Progenitor cell of endocrine pancreas (in vitro differentiated cells): ENCODE measurements around the gene GRK5. TPM values are rescaled to one million over a fixed set of nuclear protein-coding genes. Genes with fewer than 3 reads are reported as not detected.

Source experiments
- DNase-seq: peaks from one replicate; pipeline ENCODE4 v3.0.0; 2021; ENCODE audit warnings: low spot score; ENCODE audit not compliant: unreplicated experiment
- H3K27ac Mint-ChIP-seq: 2 replicates; pipeline ENCODE4 v1.8.0; 2021; ENCODE audit warnings: mild to moderate bottlenecking, moderate library complexity, mixed read lengths
- H3K27me3 Mint-ChIP-seq: 2 replicates; pipeline ENCODE4 v1.8.0; 2021; ENCODE audit warnings: mixed read lengths
- H3K36me3 Mint-ChIP-seq: 2 replicates; pipeline ENCODE4 v1.8.0; 2022; ENCODE audit warnings: mixed read lengths; ENCODE audit not compliant: insufficient read depth
- H3K4me1 Mint-ChIP-seq: 2 replicates; pipeline ENCODE4 v1.8.0; 2021; ENCODE audit warnings: low read depth, mixed read lengths
- H3K4me3 Mint-ChIP-seq: 2 replicates; pipeline ENCODE4 v1.8.0; 2021; ENCODE audit warnings: low read depth, mild to moderate bottlenecking, moderate library complexity, mixed read lengths
- H3K9me3 Mint-ChIP-seq: 2 replicates; pipeline ENCODE4 v1.8.0; 2021; ENCODE audit warnings: low read depth, mixed read lengths
- total RNA-seq: library from RNA; stranded (reverse); gene quantifications from 2 replicates; pipeline ENCODE4 v1.2.1, GENCODE V29; 2021
- TF ChIP-seq, protein P1 (sequence below): fragments of 200-600 bp; sonication (generic); IDR thresholded peaks from one replicate; pipeline ENCODE4 v1.5.0; 2021; ENCODE audit warnings: antibody characterized with exemption, mild to moderate bottlenecking; ENCODE audit not compliant: unreplicated experiment

Gene GRK5
- total RNA-seq, 1 donor from 2014 or later = 21.6 TPM

GRCh38 chr10:119408969-119409371 lies 201.6 kb downstream of the GRK5 start:
- peaks cover 40% of the 10 kb centered on the region for H3K4me1 Mint-ChIP-seq
- TF ChIP-seq, protein P1, sequence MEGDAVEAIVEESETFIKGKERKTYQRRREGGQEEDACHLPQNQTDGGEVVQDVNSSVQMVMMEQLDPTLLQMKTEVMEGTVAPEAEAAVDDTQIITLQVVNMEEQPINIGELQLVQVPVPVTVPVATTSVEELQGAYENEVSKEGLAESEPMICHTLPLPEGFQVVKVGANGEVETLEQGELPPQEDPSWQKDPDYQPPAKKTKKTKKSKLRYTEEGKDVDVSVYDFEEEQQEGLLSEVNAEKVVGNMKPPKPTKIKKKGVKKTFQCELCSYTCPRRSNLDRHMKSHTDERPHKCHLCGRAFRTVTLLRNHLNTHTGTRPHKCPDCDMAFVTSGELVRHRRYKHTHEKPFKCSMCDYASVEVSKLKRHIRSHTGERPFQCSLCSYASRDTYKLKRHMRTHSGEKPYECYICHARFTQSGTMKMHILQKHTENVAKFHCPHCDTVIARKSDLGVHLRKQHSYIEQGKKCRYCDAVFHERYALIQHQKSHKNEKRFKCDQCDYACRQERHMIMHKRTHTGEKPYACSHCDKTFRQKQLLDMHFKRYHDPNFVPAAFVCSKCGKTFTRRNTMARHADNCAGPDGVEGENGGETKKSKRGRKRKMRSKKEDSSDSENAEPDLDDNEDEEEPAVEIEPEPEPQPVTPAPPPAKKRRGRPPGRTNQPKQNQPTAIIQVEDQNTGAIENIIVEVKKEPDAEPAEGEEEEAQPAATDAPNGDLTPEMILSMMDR = no peak
- no peaks in the 10 kb centered on the region for H3K36me3 Mint-ChIP-seq
- no peaks in the 10 kb centered on the region for H3K27me3 Mint-ChIP-seq
- H3K4me3 Mint-ChIP-seq = no peak overlapping the region
- H3K9me3 Mint-ChIP-seq = no peaks in the 10 kb centered on the region
- peak overlapping the region; percentile 2 for H3K27ac Mint-ChIP-seq
- no peak for DNase-seq

DNA sequence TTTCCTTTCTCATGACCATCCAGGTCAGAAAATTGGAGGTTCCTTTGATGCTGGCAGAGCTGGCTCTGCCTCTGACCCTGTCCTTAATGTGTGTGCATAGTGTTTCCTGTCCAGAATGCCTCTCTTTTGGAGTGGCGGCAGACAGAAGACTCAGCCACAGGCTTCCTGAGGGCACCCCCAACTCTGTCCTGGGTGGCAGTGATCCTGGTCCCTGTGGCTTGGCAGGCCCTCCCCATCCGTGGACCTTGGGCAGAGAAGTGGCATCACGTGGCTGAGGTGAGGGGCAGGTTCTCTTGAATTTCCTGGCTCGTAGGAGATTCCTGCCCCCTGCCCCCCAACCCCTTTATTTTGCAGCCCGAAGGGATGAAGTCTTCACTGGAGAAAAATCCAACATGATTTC lies 202.0 kb downstream of the GRK5 start:
- TF ChIP-seq, protein P1 = no peak
- peaks cover 44% of the 10 kb centered on the region for H3K4me1 Mint-ChIP-seq
- H3K27ac Mint-ChIP-seq = peak overlapping the region; percentile 2
- H3K9me3 Mint-ChIP-seq = no peaks in the 10 kb centered on the region
- H3K27me3 Mint-ChIP-seq = no peaks in the 10 kb centered on the region
- no peak overlapping the region for H3K4me3 Mint-ChIP-seq
- no peaks in the 10 kb centered on the region for H3K36me3 Mint-ChIP-seq
- DNase-seq = no peak

GRCh38 chr10:119409906-119410305 lies 202.5 kb downstream of the GRK5 start:
- TF ChIP-seq, protein P1 = no peak
- H3K27me3 Mint-ChIP-seq = no peaks in the 10 kb centered on the region
- no peak overlapping the region for H3K4me3 Mint-ChIP-seq
- no peaks in the 10 kb centered on the region for H3K9me3 Mint-ChIP-seq
- H3K27ac Mint-ChIP-seq = peak overlapping the region; percentile 88
- peaks cover 46% of the 10 kb centered on the region for H3K4me1 Mint-ChIP-seq
- peak; percentile 26 for DNase-seq
- H3K36me3 Mint-ChIP-seq = no peaks in the 10 kb centered on the region

DNA sequence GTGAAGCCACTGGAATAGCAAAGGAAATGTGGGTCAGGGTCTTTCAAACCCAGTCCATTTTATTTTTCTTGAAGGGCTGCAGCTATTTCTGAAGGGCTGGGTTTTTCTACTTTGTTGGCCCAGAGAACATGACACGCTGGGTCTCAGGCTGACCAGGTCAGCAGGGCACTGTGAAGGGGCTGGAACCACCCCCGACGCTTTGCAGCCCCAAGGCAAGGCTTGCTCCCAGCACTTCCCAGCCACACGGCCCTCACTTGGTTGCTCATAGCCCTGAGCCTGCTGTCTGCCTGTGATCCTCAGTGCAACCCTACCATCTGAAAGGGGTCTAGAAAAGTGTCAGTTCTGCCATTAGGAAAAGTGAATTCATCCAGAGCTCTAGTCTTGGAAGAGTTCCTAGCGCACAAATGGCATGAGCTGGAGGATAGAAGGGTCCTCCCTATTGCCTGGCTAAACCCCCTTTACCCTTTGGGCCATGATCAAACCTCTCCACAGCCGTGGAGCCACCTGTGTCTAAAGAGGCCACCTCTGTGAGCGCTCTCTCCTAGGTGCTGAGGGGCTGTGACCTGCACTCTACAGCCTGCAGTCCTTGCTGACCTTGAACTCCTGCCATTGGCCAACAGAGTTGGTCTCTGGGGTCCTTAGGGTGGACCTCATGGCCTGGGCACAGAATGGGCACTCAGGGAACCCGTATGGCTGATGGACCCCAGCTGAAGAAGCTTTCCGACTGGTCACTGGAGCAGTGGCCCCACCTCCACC lies 203.2 kb downstream of the GRK5 start:
- DNase-seq = no peak
- TF ChIP-seq, protein P1 = no peak
- Mint-ChIP-seq H3K36me3 (no peaks in the 10 kb centered on the region), H3K4me3 (no peak overlapping the region), H3K27ac (peak overlapping the region; percentile 88), H3K9me3 (no peaks in the 10 kb centered on the region), H3K27me3 (no peaks in the 10 kb centered on the region), H3K4me1 (peaks cover 46% of the 10 kb centered on the region)

- TF ChIP-seq, protein P1 = no peak
- Mint-ChIP-seq H3K27ac (peak overlapping the region; percentile 97), H3K9me3 (no peaks in the 10 kb centered on the region), H3K27me3 (no peaks in the 10 kb centered on the region), H3K36me3 (no peaks in the 10 kb centered on the region), H3K4me1 (peaks cover 49% of the 10 kb centered on the region), H3K4me3 (no peak overlapping the region)
- no peak for DNase-seq
These were observed 205.1 kb downstream of the GRK5 start for GRCh38 chr10:119412244-119413092.
